ENCODE results near the gene SMOC2. TPM values are rescaled to one million over a fixed set of nuclear protein-coding genes. Genes with fewer than 3 reads are reported as not detected.

SMOC2 gene
- total RNA-seq, 1 donor: 0.36 TPM

DNA sequence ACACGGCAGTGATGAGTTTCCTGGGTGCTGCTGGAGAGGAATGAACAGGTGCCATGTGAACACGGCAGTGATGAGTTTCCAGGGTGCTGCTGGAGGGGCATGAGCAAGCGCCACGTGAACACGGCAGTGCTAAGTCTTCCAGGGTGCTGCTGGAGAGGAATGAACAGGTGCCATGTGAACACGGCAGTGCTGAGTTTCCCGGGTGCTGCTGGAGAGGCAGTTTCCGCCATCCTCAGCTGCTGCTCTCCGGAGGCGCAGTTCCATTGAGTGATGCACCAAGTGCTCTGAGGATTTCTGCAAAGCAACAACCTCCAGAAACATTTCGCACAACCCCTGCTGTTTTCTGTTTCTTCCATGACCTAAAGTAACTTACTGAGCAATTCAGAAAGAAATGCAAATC lies 155.4 kb downstream of the SMOC2 start:
- H4K20me1 ChIP-seq (ENCODE audit: insufficient read depth, low read length): no peaks in the 10 kb centered on the region
- no peak overlapping the region for H3K4me2 ChIP-seq (ENCODE audit: insufficient read depth, low read length)
- no peak overlapping the region for H3K27ac ChIP-seq (ENCODE audit: low read depth, low read length)
- H3K4me1 ChIP-seq (ENCODE audit: insufficient read depth, low read length): no peaks in the 10 kb centered on the region
- no peak for DNase-seq (ENCODE audit: insufficient read length, low spot score, missing footprints)
- no peaks in the 10 kb centered on the region for H3K9me3 ChIP-seq (ENCODE audit: low read depth, low read length)
- no peaks in the 10 kb centered on the region for H3K36me3 ChIP-seq (ENCODE audit: insufficient read depth, low read length)
- TF ChIP-seq, protein P1, sequence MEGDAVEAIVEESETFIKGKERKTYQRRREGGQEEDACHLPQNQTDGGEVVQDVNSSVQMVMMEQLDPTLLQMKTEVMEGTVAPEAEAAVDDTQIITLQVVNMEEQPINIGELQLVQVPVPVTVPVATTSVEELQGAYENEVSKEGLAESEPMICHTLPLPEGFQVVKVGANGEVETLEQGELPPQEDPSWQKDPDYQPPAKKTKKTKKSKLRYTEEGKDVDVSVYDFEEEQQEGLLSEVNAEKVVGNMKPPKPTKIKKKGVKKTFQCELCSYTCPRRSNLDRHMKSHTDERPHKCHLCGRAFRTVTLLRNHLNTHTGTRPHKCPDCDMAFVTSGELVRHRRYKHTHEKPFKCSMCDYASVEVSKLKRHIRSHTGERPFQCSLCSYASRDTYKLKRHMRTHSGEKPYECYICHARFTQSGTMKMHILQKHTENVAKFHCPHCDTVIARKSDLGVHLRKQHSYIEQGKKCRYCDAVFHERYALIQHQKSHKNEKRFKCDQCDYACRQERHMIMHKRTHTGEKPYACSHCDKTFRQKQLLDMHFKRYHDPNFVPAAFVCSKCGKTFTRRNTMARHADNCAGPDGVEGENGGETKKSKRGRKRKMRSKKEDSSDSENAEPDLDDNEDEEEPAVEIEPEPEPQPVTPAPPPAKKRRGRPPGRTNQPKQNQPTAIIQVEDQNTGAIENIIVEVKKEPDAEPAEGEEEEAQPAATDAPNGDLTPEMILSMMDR (IDR thresholded peaks at IDR 0.05; ENCODE audit: extremely low read depth, low read depth, low read length): no peak
- no peak overlapping the region for H3K4me3 ChIP-seq (ENCODE audit: insufficient read depth, low read length)
- H3K27me3 ChIP-seq (ENCODE audit: insufficient read depth, low read length): no peaks in the 10 kb centered on the region
- H3K79me2 ChIP-seq (ENCODE audit: insufficient read depth, low read length): no peaks in the 10 kb centered on the region
- H2AFZ ChIP-seq (ENCODE audit: low read length): no peak overlapping the region

DNA sequence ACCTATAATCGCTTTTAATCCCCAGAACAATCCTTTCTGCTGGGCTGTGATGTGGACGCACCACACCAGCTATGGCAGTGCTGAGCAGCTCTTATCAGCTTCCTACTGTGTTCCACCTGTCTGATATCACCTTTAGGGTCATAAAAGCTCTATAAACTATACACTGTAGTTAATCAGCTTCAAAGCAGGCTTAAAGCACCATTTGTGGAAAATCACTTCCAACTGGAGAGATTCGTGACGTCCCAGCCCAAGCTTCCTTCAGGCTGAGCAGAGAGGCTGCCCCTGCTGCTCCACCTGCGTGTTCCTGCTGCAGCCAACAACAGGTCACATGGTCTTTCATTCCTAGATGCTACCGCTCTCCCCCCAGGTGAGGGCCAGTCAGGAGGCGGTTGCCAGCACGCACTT lies 156.5 kb downstream of the SMOC2 start:
- no peaks in the 10 kb centered on the region for H3K36me3 ChIP-seq (ENCODE audit: insufficient read depth, low read length)
- H4K20me1 ChIP-seq (ENCODE audit: insufficient read depth, low read length): no peaks in the 10 kb centered on the region
- TF ChIP-seq, protein P1 (IDR thresholded peaks at IDR 0.05; ENCODE audit: extremely low read depth, low read depth, low read length): no peak
- no peak overlapping the region for H3K27ac ChIP-seq (ENCODE audit: low read depth, low read length)
- no peaks in the 10 kb centered on the region for H3K9me3 ChIP-seq (ENCODE audit: low read depth, low read length)
- H3K4me1 ChIP-seq (ENCODE audit: insufficient read depth, low read length): no peaks in the 10 kb centered on the region
- H3K79me2 ChIP-seq (ENCODE audit: insufficient read depth, low read length): no peaks in the 10 kb centered on the region
- no peak overlapping the region for H3K4me3 ChIP-seq (ENCODE audit: insufficient read depth, low read length)
- H2AFZ ChIP-seq (ENCODE audit: low read length): no peak overlapping the region
- no peak overlapping the region for H3K4me2 ChIP-seq (ENCODE audit: insufficient read depth, low read length)
- no peak for DNase-seq (ENCODE audit: insufficient read length, low spot score, missing footprints)
- no peaks in the 10 kb centered on the region for H3K27me3 ChIP-seq (ENCODE audit: insufficient read depth, low read length)

DNA sequence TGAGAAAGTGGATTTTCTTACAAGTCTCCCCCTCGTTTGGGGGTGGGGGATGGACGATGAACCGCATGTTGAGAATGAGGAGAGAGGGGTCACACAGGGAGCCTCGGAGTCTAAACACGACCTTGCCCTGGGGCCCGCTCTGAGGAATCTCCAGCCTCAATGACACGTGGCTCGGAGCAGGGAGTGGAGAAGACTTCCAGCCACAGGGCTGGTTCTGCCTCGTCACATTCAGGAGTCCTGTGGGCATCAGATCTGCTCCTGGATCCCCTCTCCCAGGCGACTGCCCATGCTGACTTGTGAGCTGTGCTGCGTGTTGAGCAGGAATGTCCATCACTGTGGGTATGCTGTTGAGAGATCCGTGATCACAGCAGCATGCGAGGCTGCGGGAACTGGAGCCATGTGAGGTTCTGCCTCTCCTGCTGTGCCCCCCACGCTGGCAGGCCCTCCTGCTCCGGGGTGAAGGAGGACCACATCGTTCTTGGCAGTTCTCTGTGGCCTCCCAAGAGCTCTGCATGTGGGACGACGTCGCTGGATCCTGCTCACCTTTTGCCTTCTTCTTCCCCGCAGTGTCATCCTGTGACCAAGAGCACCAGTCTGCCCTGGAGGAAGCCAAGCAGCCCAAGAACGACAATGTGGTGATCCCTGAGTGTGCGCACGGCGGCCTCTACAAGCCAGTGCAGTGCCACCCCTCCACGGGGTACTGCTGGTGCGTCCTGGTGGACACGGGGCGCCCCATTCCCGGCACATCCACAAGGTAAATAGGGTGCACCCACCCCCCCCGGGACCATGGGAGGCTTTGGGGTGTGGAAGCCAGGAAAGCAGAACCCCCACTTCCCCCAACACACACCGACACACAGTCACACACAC lies 157.5 kb downstream of the SMOC2 start:
- TF ChIP-seq, protein P1 (IDR thresholded peaks at IDR 0.05; ENCODE audit: extremely low read depth, low read depth, low read length): no peak
- H4K20me1 ChIP-seq (ENCODE audit: insufficient read depth, low read length): no peaks in the 10 kb centered on the region

DNA sequence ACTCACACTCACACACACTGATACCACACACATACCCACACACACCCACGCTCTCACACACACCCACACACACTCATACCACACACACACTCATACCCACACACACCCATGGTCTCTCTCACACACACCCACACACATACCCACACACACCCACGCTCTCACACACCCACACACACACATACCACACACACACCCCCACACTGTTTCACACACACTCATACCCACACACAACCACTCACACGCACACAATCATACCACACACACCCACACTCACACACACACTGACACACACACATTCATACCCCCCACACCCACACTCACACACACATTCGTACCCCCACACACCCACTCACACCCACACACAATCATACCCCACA lies 158.1 kb downstream of the SMOC2 start:
- Histone ChIP-seq H3K9me3 (ENCODE audit: low read depth, low read length) (no peaks in the 10 kb centered on the region), H2AFZ (ENCODE audit: low read length) (no peak overlapping the region), H3K27ac (ENCODE audit: low read depth, low read length) (no peak overlapping the region), H3K36me3 (ENCODE audit: insufficient read depth, low read length) (no peaks in the 10 kb centered on the region), H3K4me3 (ENCODE audit: insufficient read depth, low read length) (no peak overlapping the region), H3K27me3 (ENCODE audit: insufficient read depth, low read length) (no peaks in the 10 kb centered on the region), H4K20me1 (ENCODE audit: insufficient read depth, low read length) (no peaks in the 10 kb centered on the region), H3K4me1 (ENCODE audit: insufficient read depth, low read length) (no peaks in the 10 kb centered on the region), H3K4me2 (ENCODE audit: insufficient read depth, low read length) (no peak overlapping the region), H3K79me2 (ENCODE audit: insufficient read depth, low read length) (no peaks in the 10 kb centered on the region)
- DNase-seq (ENCODE audit: insufficient read length, low spot score, missing footprints): no peak
- TF ChIP-seq, protein P1 (IDR thresholded peaks at IDR 0.05; ENCODE audit: extremely low read depth, low read depth, low read length): no peak

More for the DNA sequence above, 157.5 kb downstream of the SMOC2 start:
- H3K36me3 ChIP-seq (ENCODE audit: insufficient read depth, low read length): no peaks in the 10 kb centered on the region
- no peaks in the 10 kb centered on the region for H3K4me1 ChIP-seq (ENCODE audit: insufficient read depth, low read length)
- H3K4me2 ChIP-seq (ENCODE audit: insufficient read depth, low read length): no peak overlapping the region
- H3K9me3 ChIP-seq (ENCODE audit: low read depth, low read length): no peaks in the 10 kb centered on the region
- H3K4me3 ChIP-seq (ENCODE audit: insufficient read depth, low read length): no peak overlapping the region
- no peak overlapping the region for H3K27ac ChIP-seq (ENCODE audit: low read depth, low read length)
- H2AFZ ChIP-seq (ENCODE audit: low read length): no peak overlapping the region
- no peak for DNase-seq (ENCODE audit: insufficient read length, low spot score, missing footprints)
- H3K27me3 ChIP-seq (ENCODE audit: insufficient read depth, low read length): no peaks in the 10 kb centered on the region
- no peaks in the 10 kb centered on the region for H3K79me2 ChIP-seq (ENCODE audit: insufficient read depth, low read length)
